ENCODE results near the gene CCDC77. TPM values are rescaled to one million over a fixed set of nuclear protein-coding genes. Genes with fewer than 3 reads are reported as not detected.
"Not testable (repeated sequence)": the region's sequence is repeated elsewhere in the genome, so short reads cannot be mapped to it uniquely, and the experiment has no call there.

CCDC77 gene
- total RNA-seq, 2 experiments from 2014 or later, result 14.4 to 14.7 TPM

GRCh38 chr12:400828-401227, 616 bp upstream of the CCDC77 start:
- H3K4me3 Mint-ChIP-seq, result no peak overlapping the region
- H3K9me3 Mint-ChIP-seq, result no peaks in the 10 kb centered on the region
- H3K36me3 Mint-ChIP-seq, result no peaks in the 10 kb centered on the region
- no peak for DNase-seq
- ChIA-PET CTCF (interaction anchor here (0.5 to 3.6 kb wide), 7 partner anchors 10 to 169 kb away, joined by 3 to 38 read pairs (median 5); partner anchors contain the start of gene KDM5A), POLR2A (interaction anchor here (0.6 to 4.5 kb wide), 5 partner anchors 10 to 38 kb away, joined by 3 to 31 read pairs (median 4); partner anchors contain the start of gene KDM5A)
- H3K27ac Mint-ChIP-seq, result no peak overlapping the region
- H3K4me1 Mint-ChIP-seq (ENCODE audit: low read depth), result no peaks in the 10 kb centered on the region
- no peaks in the 10 kb centered on the region for H3K27me3 Mint-ChIP-seq
- intact Hi-C loops (cut with micrococcal nuclease), result loop anchor here (1.0 kb wide), 1 partner anchor 12 kb away; the partner anchor contains the start of gene KDM5A

- intact Hi-C loops (cut with micrococcal nuclease), result no loop called here
- ChIA-PET POLR2A (interaction anchor here (1.4 to 4.5 kb wide), 3 partner anchors 10 to 16 kb away, joined by 3 to 31 read pairs (median 4); partner anchors contain the start of gene KDM5A), CTCF (interaction anchor here (0.8 to 3.6 kb wide), 6 partner anchors 12 to 716 kb away, joined by 3 to 38 read pairs (median 5); partner anchors contain the start of genes KDM5A and RAD52)
- Mint-ChIP-seq H3K4me3 (no peak overlapping the region), H3K27ac (no peak overlapping the region), H3K27me3 (no peaks in the 10 kb centered on the region), H3K4me1 (ENCODE audit: low read depth) (no peaks in the 10 kb centered on the region), H3K36me3 (no peaks in the 10 kb centered on the region), H3K9me3 (no peaks in the 10 kb centered on the region)
- peak; percentile 22 for DNase-seq
Observed at GRCh38 chr12:402029-402389, 565 bp downstream of the CCDC77 start.

GRCh38 chr12:414859-415258, 13.4 kb downstream of the CCDC77 start:
- H3K36me3 Mint-ChIP-seq, result peaks cover 32% of the 10 kb centered on the region
- no peaks in the 10 kb centered on the region for H3K4me1 Mint-ChIP-seq (ENCODE audit: low read depth)

GRCh38 chr12:418432-418831, 17.0 kb downstream of the CCDC77 start:
- DNase-seq, result no peak
- ChIA-PET CTCF (interaction anchor here (1.7 to 2.3 kb wide), 2 partner anchors 24 to 129 kb away, joined by 7 read pairs; no protein-coding TSS in a partner anchor), POLR2A (no interaction called here)
- no peaks in the 10 kb centered on the region for H3K9me3 Mint-ChIP-seq
- H3K4me3 Mint-ChIP-seq, result no peak overlapping the region
- H3K27ac Mint-ChIP-seq, result no peak overlapping the region
- peaks cover 23% of the 10 kb centered on the region for H3K36me3 Mint-ChIP-seq
- no peaks in the 10 kb centered on the region for H3K4me1 Mint-ChIP-seq (ENCODE audit: low read depth)
- no peaks in the 10 kb centered on the region for H3K27me3 Mint-ChIP-seq
- intact Hi-C loops (cut with micrococcal nuclease), result no loop called here

More at GRCh38 chr12:414859-415258, 13.4 kb downstream of the CCDC77 start:
- ChIA-PET CTCF (no interaction called here), POLR2A (no interaction called here)
- no peak overlapping the region for H3K4me3 Mint-ChIP-seq
- no peaks in the 10 kb centered on the region for H3K9me3 Mint-ChIP-seq
- H3K27me3 Mint-ChIP-seq, result no peaks in the 10 kb centered on the region
- DNase-seq, result no peak
- intact Hi-C loops (cut with micrococcal nuclease), result no loop called here
- H3K27ac Mint-ChIP-seq, result no peak overlapping the region

- ChIA-PET CTCF (no interaction called here), POLR2A (no interaction called here)
- intact Hi-C loops (cut with micrococcal nuclease), result no loop called here
- DNase-seq, result no peak
- Mint-ChIP-seq H3K27me3 (no peaks in the 10 kb centered on the region), H3K36me3 (peaks cover 19% of the 10 kb centered on the region), H3K4me1 (ENCODE audit: low read depth) (no peaks in the 10 kb centered on the region), H3K27ac (no peak overlapping the region), H3K4me3 (no peak overlapping the region), H3K9me3 (no peaks in the 10 kb centered on the region)
Observed at GRCh38 chr12:422526-422925, 21.1 kb downstream of the CCDC77 start.

GRCh38 chr12:435737-436136, 34.3 kb downstream of the CCDC77 start:
- H3K36me3 Mint-ChIP-seq, result peaks cover 26% of the 10 kb centered on the region
- intact Hi-C loops (cut with micrococcal nuclease); H3K27me3 Mint-ChIP-seq; H3K4me1 Mint-ChIP-seq (ENCODE audit: low read depth); DNase-seq; H3K27ac Mint-ChIP-seq; H3K9me3 Mint-ChIP-seq; H3K4me3 Mint-ChIP-seq: not testable (repeated sequence)
- ChIA-PET CTCF (interaction anchor here (0.6 kb wide), 1 partner anchor 11 kb away, joined by 5 read pairs; no protein-coding TSS in a partner anchor), POLR2A (interaction anchor here (0.6 kb wide), 1 partner anchor 170 kb away, joined by 3 read pairs; no protein-coding TSS in a partner anchor)

GRCh38 chr12:442235-442884, 40.9 kb downstream of the CCDC77 start:
- ChIA-PET CTCF (interaction anchor here (0.6 to 5.0 kb wide), 23 partner anchors 10 to 507 kb away, joined by 3 to 42 read pairs (median 4); partner anchors contain the start of genes CCDC77 and RAD52), POLR2A (no interaction called here)
- H3K27ac Mint-ChIP-seq, result no peak overlapping the region
- H3K4me1 Mint-ChIP-seq (ENCODE audit: low read depth), result no peaks in the 10 kb centered on the region
- H3K9me3 Mint-ChIP-seq, result no peaks in the 10 kb centered on the region
- H3K27me3 Mint-ChIP-seq, result no peaks in the 10 kb centered on the region
- H3K36me3 Mint-ChIP-seq, result peaks cover 5% of the 10 kb centered on the region
- no peak overlapping the region for H3K4me3 Mint-ChIP-seq
- peak; percentile 51 for DNase-seq
- intact Hi-C loops (cut with micrococcal nuclease), result no loop called here

- H3K4me1 Mint-ChIP-seq (ENCODE audit: low read depth), result no peaks in the 10 kb centered on the region
- H3K36me3 Mint-ChIP-seq, result no peaks in the 10 kb centered on the region
- H3K9me3 Mint-ChIP-seq, result no peaks in the 10 kb centered on the region
- no peak overlapping the region for H3K27ac Mint-ChIP-seq
- ChIA-PET POLR2A (no interaction called here), CTCF (no interaction called here)
- no peak for DNase-seq
- no peaks in the 10 kb centered on the region for H3K27me3 Mint-ChIP-seq
- no peak overlapping the region for H3K4me3 Mint-ChIP-seq
- intact Hi-C loops (cut with micrococcal nuclease), result no loop called here
Observed at GRCh38 chr12:447141-447540, 45.7 kb downstream of the CCDC77 start.

GRCh38 chr12:449203-449602, 47.8 kb downstream of the CCDC77 start:
- Mint-ChIP-seq H3K27ac (no peak overlapping the region), H3K4me3 (no peak overlapping the region), H3K36me3 (no peaks in the 10 kb centered on the region), H3K27me3 (no peaks in the 10 kb centered on the region), H3K4me1 (ENCODE audit: low read depth) (peaks cover 2% of the 10 kb centered on the region), H3K9me3 (no peaks in the 10 kb centered on the region)
- intact Hi-C loops (cut with micrococcal nuclease), result no loop called here
- POLR2A ChIA-PET, result no interaction called here
- CTCF ChIA-PET, result interaction anchor here (0.7 to 13.6 kb wide), 4 partner anchors 9 to 99 kb away, joined by 3 to 136 read pairs (median 4); no protein-coding TSS in a partner anchor
- DNase-seq, result no peak

- Mint-ChIP-seq H3K27me3 (no peaks in the 10 kb centered on the region), H3K4me3 (no peak overlapping the region), H3K36me3 (no peaks in the 10 kb centered on the region), H3K27ac (no peak overlapping the region), H3K9me3 (no peaks in the 10 kb centered on the region), H3K4me1 (ENCODE audit: low read depth) (peaks cover 2% of the 10 kb centered on the region)
- ChIA-PET CTCF (interaction anchor here (0.9 to 13.6 kb wide), 2 partner anchors 94 to 97 kb away, joined by 3 to 136 read pairs; no protein-coding TSS in a partner anchor), POLR2A (no interaction called here)
- DNase-seq, result no peak
- intact Hi-C loops (cut with micrococcal nuclease), result no loop called here
Observed at GRCh38 chr12:450438-450837, 49.0 kb downstream of the CCDC77 start.

GRCh38 chr12:452667-453210, 51.3 kb downstream of the CCDC77 start:
- intact Hi-C loops (cut with micrococcal nuclease), result loop anchor here (1.0 kb wide), 1 partner anchor 95 kb away; no protein-coding TSS in a partner anchor
- peaks cover 6% of the 10 kb centered on the region for H3K4me1 Mint-ChIP-seq (ENCODE audit: low read depth)
- H3K36me3 Mint-ChIP-seq, result no peaks in the 10 kb centered on the region
- ChIA-PET POLR2A (no interaction called here), CTCF (interaction anchor here (0.5 to 13.6 kb wide), 38 partner anchors 10 to 1150 kb away, joined by 3 to 136 read pairs (median 4); partner anchors contain the start of genes CCDC77 and RAD52)
- DNase-seq, result peak; percentile 85
- no peak overlapping the region for H3K27ac Mint-ChIP-seq
- H3K9me3 Mint-ChIP-seq, result no peaks in the 10 kb centered on the region
- H3K27me3 Mint-ChIP-seq, result no peaks in the 10 kb centered on the region
- H3K4me3 Mint-ChIP-seq, result no peak overlapping the region

GRCh38 chr12:454833-455232, 53.4 kb downstream of the CCDC77 start:
- H3K4me3 Mint-ChIP-seq, result no peak overlapping the region
- ChIA-PET POLR2A (no interaction called here), CTCF (interaction anchor here (0.6 to 13.6 kb wide), 11 partner anchors 9 to 211 kb away, joined by 3 to 136 read pairs (median 24); no protein-coding TSS in a partner anchor)
- no peaks in the 10 kb centered on the region for H3K9me3 Mint-ChIP-seq
- DNase-seq, result no peak
- intact Hi-C loops (cut with micrococcal nuclease), result no loop called here
- H3K27ac Mint-ChIP-seq, result no peak overlapping the region
- peaks cover 1% of the 10 kb centered on the region for H3K27me3 Mint-ChIP-seq
- H3K4me1 Mint-ChIP-seq (ENCODE audit: low read depth), result peaks cover 13% of the 10 kb centered on the region
- H3K36me3 Mint-ChIP-seq, result no peaks in the 10 kb centered on the region

All from activated CD4-positive, alpha-beta memory T cell treated with anti-CD3 and anti-CD28 coated beads for 36 hours (primary cell).